ENCODE results near the gene EXOC3. TPM values are rescaled to one million over a fixed set of nuclear protein-coding genes. Genes with fewer than 3 reads are reported as not detected.
"Not testable (repeated sequence)": the region's sequence is repeated elsewhere in the genome, so short reads cannot be mapped to it uniquely, and the experiment has no call there.

EXOC3 gene
- total RNA-seq, 2 experiments from 2014 or later: 68.2 to 71.2 TPM

DNA sequence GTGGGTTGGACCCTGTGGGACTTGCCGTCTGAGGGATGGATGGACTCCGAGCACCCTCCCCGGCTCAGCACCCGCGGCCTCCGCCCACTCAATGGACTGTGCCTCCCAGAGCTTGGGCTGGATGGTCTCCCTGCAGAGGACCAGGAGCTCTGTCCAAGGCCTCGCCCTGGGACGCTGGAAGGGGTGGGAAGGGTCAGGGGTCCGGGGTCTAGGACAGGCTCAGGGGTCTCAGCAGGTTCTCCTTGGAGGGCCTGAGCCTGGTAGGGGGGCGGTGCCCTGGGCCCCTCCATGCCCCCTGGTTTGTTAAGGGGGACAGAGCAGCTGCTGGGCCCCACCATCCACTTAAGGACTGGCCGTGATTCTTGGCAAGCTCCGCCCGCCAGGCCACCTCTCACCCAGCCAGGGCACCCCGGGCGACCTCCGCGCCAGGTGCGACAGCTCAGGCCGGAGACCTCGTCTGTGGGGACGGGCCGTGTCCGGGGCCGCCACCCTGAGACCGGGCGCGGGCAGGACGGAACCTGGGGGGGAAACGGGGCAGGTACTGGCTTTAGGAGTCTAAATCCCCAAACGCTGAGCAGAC, 29.2 kb downstream of the EXOC3 start:
- H3K27me3 Mint-ChIP-seq: peaks cover 5% of the 10 kb centered on the region
- CTCF ChIA-PET: interaction anchor here (1.0 to 4.8 kb wide), 5 partner anchors 21 to 283 kb away, joined by 3 to 28 read pairs (median 7); no protein-coding TSS in a partner anchor
- DNase-seq: peak; percentile 51
- H3K27ac Mint-ChIP-seq: peak overlapping the region; percentile 79
- H3K36me3 Mint-ChIP-seq: peaks cover 5% of the 10 kb centered on the region
- H3K4me1 Mint-ChIP-seq: peaks cover 25% of the 10 kb centered on the region
- H3K4me3 Mint-ChIP-seq: peak overlapping the region; percentile 75
- no peaks in the 10 kb centered on the region for H3K9me3 Mint-ChIP-seq (ENCODE audit: low read depth)
- peak; percentile 21 for ATAC-seq

DNA sequence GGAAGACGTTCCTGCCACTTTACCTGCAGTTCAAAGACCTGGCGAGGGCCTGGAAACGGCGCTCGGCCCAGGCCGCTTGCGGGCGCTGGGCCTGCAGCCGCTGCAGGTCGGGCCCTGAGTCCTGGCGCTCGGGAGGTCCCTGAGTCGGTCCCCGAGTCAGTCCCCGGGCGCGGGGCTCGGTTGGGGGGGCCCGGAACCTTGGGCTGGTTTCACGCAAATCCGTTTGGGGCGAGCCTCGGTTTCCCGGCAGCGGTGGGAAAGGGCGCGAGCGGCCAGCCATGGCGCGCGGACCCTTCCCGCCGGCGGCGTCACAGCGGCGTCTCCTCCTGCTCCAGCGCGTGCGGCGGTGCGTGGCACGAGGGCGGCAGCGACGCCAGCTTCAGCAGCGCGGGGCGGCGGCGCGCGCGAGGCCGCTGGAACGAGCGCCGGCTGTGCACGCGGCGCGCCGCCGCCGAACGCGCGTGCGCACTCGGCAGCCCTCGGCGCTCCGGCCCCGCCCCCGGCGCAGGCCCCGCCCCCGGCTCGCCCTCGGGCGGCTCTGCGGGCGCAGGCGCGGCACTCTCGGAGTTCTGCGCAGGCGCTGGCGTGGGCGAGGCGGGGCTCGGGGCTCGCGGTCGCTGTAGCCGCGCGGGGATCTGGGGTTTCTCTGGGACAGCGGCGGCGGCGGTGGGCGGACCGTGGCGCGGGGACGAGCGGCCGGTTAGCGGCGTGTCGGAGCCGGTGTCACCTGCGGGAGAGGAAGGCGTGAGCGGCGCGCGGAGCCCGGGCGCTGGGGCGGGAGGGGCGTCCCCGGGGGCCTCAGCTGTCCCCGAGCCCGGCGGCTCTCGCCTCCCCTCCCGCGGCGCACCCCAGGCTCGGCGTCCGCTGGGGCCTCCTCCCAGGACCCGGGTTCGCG, 29.9 kb downstream of the EXOC3 start:
- ATAC-seq (peak; percentile 86), DNase-seq (peak; percentile 87)
- Mint-ChIP-seq H3K27ac (peak overlapping the region; percentile 79), H3K27me3 (peaks cover 5% of the 10 kb centered on the region), H3K36me3 (peaks cover 5% of the 10 kb centered on the region), H3K4me3 (peak overlapping the region; percentile 75), H3K4me1 (peaks cover 25% of the 10 kb centered on the region), H3K9me3 (ENCODE audit: low read depth) (no peaks in the 10 kb centered on the region)
- CTCF ChIA-PET: interaction anchor here (1.0 to 4.8 kb wide), 6 partner anchors 21 to 284 kb away, joined by 3 to 28 read pairs (median 6); no protein-coding TSS in a partner anchor

- CTCF ChIA-PET: interaction anchor here (1.0 to 4.8 kb wide), 3 partner anchors 27 to 157 kb away, joined by 3 to 28 read pairs (median 17); no protein-coding TSS in a partner anchor
- Mint-ChIP-seq H3K27me3 (peaks cover 5% of the 10 kb centered on the region), H3K27ac (no peak overlapping the region), H3K36me3 (peaks cover 5% of the 10 kb centered on the region), H3K9me3 (ENCODE audit: low read depth) (no peaks in the 10 kb centered on the region), H3K4me1 (peaks cover 25% of the 10 kb centered on the region), H3K4me3 (peak overlapping the region; percentile 71)
- DNase-seq (no peak), ATAC-seq (peak; percentile 2)
Observed at GRCh38 chr5:473551-474192, 30.7 kb downstream of the EXOC3 start.

GRCh38 chr5:474232-474839, 31.4 kb downstream of the EXOC3 start:
- not testable (repeated sequence) for DNase-seq; H3K27me3 Mint-ChIP-seq; H3K27ac Mint-ChIP-seq; H3K9me3 Mint-ChIP-seq (ENCODE audit: low read depth); ATAC-seq; H3K36me3 Mint-ChIP-seq
- H3K4me1 Mint-ChIP-seq: peaks cover 25% of the 10 kb centered on the region
- peak overlapping the region; percentile 41 for H3K4me3 Mint-ChIP-seq
- CTCF ChIA-PET: interaction anchor here (0.7 to 4.8 kb wide), 4 partner anchors 28 to 628 kb away, joined by 3 to 28 read pairs (median 10); no protein-coding TSS in a partner anchor

DNA sequence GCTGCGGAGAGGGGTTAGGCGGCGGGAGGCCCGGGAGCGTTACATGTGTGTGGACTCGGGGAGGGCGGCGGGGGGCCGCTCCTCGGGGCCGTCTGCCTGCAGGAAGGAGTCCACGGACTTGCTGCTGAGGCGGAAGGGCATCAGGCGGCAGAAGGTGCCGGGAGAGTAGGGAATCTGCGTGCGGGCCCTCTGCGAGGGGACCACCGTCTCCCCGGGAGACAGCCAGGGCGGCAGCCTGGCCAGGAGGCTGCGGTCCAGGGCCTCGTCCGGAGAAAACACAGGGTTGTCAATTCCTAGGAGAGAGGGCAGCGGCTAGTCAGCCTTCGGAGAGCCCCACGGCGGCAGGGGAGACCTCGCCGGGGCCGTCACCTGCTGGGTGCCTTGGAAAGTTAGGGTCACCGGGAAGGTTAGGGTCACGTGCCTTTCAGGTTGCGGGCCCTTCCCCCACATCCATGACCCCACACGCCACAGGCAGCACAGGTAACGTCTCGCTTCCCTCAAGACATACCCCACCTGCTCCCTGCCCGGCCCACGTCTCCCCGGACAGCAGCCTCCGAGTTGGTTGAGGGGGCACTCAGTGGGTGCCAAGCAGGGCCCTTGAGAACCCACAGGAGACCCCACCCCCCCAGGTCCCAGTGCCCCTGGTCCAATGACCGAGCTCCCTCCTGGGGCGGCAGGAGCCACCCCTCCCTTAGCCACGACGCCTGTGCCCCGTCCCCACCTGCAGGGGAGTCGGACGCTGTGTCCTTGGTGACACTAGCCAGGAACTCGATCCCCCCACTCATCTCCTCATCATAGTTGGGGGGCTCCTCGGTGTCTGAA, 32.1 kb downstream of the EXOC3 start:
- H3K9me3 Mint-ChIP-seq (ENCODE audit: low read depth): no peaks in the 10 kb centered on the region
- no peak overlapping the region for H3K27ac Mint-ChIP-seq
- peak overlapping the region; percentile 41 for H3K4me3 Mint-ChIP-seq
- H3K4me1 Mint-ChIP-seq: peaks cover 21% of the 10 kb centered on the region
- ATAC-seq (no peak), DNase-seq (no peak)
- peaks cover 5% of the 10 kb centered on the region for H3K36me3 Mint-ChIP-seq
- peaks cover 5% of the 10 kb centered on the region for H3K27me3 Mint-ChIP-seq
- CTCF ChIA-PET: interaction anchor here (0.7 kb wide), 1 partner anchor 627 kb away, joined by 3 read pairs; no protein-coding TSS in a partner anchor

DNA sequence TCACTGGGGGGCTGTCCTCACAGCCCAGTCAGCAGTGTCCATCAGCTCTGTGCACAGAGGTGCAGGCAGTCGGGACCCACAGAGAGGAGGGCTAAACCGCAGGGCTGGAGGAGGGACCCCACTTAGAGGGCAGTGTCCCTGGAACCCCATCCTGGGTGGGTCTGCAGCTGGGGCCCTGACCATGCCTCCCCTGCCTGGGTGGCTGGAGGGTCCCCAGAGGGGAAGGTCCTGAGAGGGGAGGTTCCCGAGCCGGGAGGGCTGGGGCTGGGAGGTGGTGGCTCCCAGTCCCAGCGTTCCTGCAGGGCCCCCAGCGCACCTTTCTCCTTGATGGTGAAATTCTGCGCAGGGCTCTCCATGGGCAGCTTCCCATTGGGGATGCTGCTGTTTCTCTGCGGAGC, 32.7 kb downstream of the EXOC3 start:
- Mint-ChIP-seq H3K27me3 (peaks cover 5% of the 10 kb centered on the region), H3K36me3 (peaks cover 5% of the 10 kb centered on the region), H3K4me1 (peaks cover 17% of the 10 kb centered on the region), H3K9me3 (ENCODE audit: low read depth) (no peaks in the 10 kb centered on the region), H3K27ac (no peak overlapping the region), H3K4me3 (no peak overlapping the region)
- CTCF ChIA-PET: no interaction called here
- DNase-seq (no peak), ATAC-seq (no peak)

DNA sequence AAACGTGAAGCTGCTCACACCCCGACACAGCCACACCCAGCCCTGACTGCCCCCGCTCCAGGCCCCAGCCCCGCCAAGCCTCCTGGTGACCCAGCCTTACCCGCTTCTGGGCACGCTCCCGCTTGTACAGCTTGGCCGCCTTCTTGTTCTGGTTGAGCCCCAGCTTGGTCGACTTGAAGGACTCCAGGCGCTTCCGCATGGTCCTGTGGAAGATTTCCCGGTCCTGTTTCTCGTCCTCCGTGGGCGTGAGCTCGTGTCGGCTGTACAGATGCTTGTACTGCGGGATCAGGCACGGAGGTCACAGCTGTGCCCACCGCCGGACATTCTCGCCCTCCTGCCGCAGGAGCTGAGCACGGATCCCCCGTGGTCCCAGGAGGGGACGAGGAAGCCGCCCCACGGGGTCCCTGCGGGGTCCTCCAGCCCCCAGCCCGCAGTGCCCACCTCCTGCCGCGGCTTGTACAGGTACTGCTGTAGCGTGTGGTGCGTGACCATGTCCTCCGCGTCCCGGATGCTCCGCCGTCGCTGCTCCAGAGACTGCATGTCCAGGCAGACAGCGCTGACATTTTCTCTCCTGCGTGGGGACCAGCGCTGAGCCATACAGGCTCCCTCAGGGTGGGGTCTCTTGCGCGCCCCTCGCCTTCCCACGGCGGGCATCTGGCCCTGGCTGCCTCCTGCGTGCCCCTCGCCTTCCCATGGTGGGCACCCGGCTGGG, 33.3 kb downstream of the EXOC3 start:
- Mint-ChIP-seq H3K4me3 (no peak overlapping the region), H3K4me1 (peaks cover 12% of the 10 kb centered on the region)
- CTCF ChIA-PET: no interaction called here

DNA sequence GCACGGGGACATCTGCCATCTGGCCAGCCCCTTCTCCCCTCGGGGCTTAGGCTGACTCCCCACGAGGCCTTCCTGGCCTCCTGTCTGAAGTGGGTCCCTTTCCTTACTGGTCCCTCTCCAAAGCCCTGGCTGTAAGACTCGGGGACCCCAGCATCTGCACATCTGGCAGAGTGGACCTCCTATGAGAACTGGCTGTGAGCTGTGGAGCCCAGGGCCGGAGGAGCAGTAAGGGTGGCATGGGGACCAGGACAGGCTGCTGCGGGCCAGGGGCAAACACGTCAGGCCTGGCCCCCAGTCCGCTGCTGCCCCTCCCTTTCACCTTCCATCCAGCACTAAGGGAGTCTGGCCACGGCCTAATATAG, 33.8 kb downstream of the EXOC3 start:
- Mint-ChIP-seq H3K27ac (no peak overlapping the region), H3K4me3 (no peak overlapping the region), H3K36me3 (peaks cover under 1% of the 10 kb centered on the region), H3K27me3 (peaks cover 5% of the 10 kb centered on the region), H3K4me1 (peaks cover 7% of the 10 kb centered on the region), H3K9me3 (ENCODE audit: low read depth) (no peaks in the 10 kb centered on the region)
- ATAC-seq: no peak
- no peak for DNase-seq
- CTCF ChIA-PET: no interaction called here

More for the DNA sequence above, 33.3 kb downstream of the EXOC3 start:
- Mint-ChIP-seq H3K27me3 (peaks cover 5% of the 10 kb centered on the region), H3K36me3 (peaks cover 4% of the 10 kb centered on the region), H3K9me3 (ENCODE audit: low read depth) (no peaks in the 10 kb centered on the region), H3K27ac (no peak overlapping the region)
- no peak for ATAC-seq
- no peak for DNase-seq

DNA sequence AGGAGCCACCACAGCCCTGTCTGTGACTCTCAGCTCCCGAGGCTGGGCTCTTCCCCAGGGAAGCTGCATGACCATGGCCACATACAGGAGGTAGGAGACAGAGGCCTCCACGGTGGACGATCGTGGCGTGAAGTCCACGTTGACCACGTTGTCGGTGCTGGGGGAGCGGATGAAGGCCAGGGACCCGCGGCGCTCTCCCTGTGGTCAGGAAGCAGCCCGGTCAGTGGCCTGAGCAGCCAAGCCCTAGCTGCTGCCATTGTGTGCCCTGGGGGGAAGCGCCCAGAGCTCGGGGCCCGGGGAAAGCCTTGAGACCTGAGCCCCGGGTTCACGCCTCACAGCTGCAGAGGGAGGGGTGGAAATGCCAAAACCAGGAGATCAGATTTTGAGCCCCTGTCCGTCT, 34.3 kb downstream of the EXOC3 start:
- peaks cover 4% of the 10 kb centered on the region for H3K4me1 Mint-ChIP-seq
- H3K9me3 Mint-ChIP-seq (ENCODE audit: low read depth): no peaks in the 10 kb centered on the region
- no peak overlapping the region for H3K4me3 Mint-ChIP-seq
- CTCF ChIA-PET: no interaction called here
- no peak overlapping the region for H3K27ac Mint-ChIP-seq
- no peak for DNase-seq
- peaks cover 5% of the 10 kb centered on the region for H3K27me3 Mint-ChIP-seq
- no peak for ATAC-seq
- H3K36me3 Mint-ChIP-seq: no peaks in the 10 kb centered on the region

DNA sequence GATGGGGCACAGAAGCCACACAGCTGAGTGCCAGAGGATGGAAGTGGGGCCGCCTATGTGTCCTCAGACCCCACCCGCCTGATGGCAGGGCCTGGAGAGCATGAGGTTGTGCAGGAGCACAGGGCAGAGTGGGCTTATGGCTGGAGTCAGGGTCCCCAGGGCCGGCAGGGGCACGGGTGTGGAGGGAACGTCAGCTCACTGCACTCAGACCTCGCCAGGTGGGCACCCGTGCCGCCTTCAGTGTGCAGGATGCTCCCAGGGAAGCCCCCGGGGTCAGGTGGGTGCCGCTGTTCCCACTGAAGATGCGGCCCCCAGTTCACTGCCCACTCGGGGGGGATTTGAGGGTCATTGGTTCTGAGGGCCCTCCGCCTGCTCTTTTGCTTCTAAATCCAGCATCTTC, 34.9 kb downstream of the EXOC3 start:
- ATAC-seq (no peak), DNase-seq (no peak)
- no peaks in the 10 kb centered on the region for H3K36me3 Mint-ChIP-seq
- no peaks in the 10 kb centered on the region for H3K9me3 Mint-ChIP-seq (ENCODE audit: low read depth)
- H3K27ac Mint-ChIP-seq: no peak overlapping the region
- CTCF ChIA-PET: no interaction called here
- H3K27me3 Mint-ChIP-seq: peaks cover 5% of the 10 kb centered on the region
- peaks cover 4% of the 10 kb centered on the region for H3K4me1 Mint-ChIP-seq
- H3K4me3 Mint-ChIP-seq: no peak overlapping the region

DNA sequence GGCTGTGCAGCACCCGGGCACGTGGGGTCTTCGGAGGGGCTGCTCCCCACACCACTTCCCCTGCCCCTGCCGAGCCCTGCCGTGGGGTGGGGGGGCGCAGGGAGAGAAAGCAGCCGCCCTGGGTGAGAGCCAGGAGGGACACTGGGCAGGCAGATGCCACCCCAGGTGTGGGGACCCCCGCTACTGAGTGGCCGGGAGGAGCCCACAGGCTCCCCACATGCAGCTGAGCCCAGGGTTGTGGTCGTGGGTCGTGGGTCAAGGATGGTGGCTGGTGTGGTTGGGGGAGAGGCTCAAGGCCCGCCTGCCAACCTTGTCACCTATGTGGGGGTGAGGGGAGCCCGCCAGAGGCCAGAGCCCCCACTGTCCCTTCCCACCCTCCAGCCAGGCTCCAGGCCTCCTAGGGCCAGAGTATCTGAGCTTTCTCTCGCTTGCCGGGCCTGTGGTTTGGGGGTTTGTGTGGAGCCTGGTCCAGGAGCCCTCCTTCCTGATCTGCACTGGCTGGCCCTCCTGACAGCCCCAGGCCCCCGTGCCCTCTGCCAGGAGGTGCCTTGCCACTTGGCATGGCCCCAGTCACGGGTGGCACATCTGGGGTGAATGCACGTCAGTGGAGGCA, 35.5 kb downstream of the EXOC3 start:
- Mint-ChIP-seq H3K4me1 (peaks cover 4% of the 10 kb centered on the region), H3K27ac (no peak overlapping the region), H3K4me3 (no peak overlapping the region), H3K36me3 (no peaks in the 10 kb centered on the region), H3K9me3 (ENCODE audit: low read depth) (no peaks in the 10 kb centered on the region), H3K27me3 (peaks cover 5% of the 10 kb centered on the region)
- ATAC-seq (no peak), DNase-seq (no peak)
- CTCF ChIA-PET: no interaction called here

Data from activated CD8-positive, alpha-beta memory T cell treated with anti-CD3 and anti-CD28 coated beads, Interleukin-2, amount 10 ng/mL, durations not matched to agents 7 days and 5 days (primary cell).